Left cardiac atrium (tissue), 4 donors: ENCODE results near the gene COL18A1. TPM values are rescaled to one million over a fixed set of nuclear protein-coding genes. Genes with fewer than 3 reads are reported as not detected.

ENCODE experiments used
- ATAC-seq, 2 donors: fragments of 200-7000 bp; cut with Tn5 transposase; one replicate each; pipeline ENCODE4 v1.9.1; 2020; ENCODE audit warnings: mild to moderate bottlenecking in 2 of 2, moderate library complexity in 2 of 2
- DNase-seq: peaks from one replicate; pipeline ENCODE4 v3.0.0-alpha.2; 2020
- intact Hi-C, 2 donors: fragments of 100-400 bp; cut with DNase I; formaldehyde crosslinking; loops; one replicate each; pipeline versions ENCODE4 v1.14.1 to v1.15.1; 2022 to 2023
- total RNA-seq, 2 donors: library from RNA; stranded (reverse); fragmentation: NEBNext Ultra II Directional; extraction: Animal tissue kit (Norgen Biotek cat#: 25700); gene quantifications; one replicate each; pipeline ENCODE4 v1.2.1, GENCODE V29; 2021
- donor health status: DM: no; HTN: yes; CAD: no.
- donor health status: DM: no; HTN: yes; CAD: no; lungs with severe emphysema.
- donor health status: DM: yes; HTN: yes; CAD: no.
- donor health status: Dilated cardiomyopathy.

COL18A1 gene
- total RNA-seq, 2 donors from 2014 or later, result 53.4 to 104 TPM

DNA sequence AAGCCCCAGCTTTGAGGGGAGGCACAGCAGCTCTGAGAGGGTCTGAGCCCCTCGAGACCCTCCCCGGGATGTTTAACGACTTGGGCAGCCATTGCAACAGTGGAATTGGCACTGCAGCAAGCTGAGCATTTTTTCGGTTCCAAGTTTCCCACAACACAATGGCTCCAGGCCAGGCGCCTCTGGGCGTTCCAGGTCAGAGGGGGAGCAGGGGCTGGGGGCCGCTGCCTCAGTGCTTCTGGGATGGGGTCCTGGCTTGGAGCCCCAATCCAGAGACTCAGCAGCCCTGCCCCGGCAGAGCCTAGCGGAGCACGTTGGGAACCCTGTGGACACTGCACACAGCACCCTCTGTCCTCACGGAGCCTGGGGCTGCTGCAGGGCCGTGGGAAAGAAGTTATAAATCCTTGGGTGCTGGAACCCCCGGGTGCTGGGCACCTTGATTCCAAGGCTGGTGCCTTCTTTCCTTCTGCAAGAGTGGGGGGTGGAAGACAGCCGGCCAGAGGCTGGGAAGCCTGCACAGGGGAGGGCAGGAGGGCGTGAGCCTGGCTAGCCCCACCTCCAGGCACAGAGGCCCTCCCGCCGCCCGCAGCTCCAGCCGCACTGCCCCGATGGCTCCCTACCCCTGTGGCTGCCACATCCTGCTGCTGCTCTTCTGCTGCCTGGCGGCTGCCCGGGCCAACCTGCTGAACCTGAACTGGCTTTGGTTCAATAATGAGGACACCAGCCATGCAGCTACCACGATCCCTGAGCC is 50.1 kb downstream of the COL18A1 start:
- intact Hi-C loops, result loop anchor here in 1 of 2 donors (10.0 kb wide), 1 partner anchor 300 kb away; no protein-coding TSS in a partner anchor
- DNase-seq, result peak; percentile 61
- peak; percentile 82 to 87 for ATAC-seq

DNA sequence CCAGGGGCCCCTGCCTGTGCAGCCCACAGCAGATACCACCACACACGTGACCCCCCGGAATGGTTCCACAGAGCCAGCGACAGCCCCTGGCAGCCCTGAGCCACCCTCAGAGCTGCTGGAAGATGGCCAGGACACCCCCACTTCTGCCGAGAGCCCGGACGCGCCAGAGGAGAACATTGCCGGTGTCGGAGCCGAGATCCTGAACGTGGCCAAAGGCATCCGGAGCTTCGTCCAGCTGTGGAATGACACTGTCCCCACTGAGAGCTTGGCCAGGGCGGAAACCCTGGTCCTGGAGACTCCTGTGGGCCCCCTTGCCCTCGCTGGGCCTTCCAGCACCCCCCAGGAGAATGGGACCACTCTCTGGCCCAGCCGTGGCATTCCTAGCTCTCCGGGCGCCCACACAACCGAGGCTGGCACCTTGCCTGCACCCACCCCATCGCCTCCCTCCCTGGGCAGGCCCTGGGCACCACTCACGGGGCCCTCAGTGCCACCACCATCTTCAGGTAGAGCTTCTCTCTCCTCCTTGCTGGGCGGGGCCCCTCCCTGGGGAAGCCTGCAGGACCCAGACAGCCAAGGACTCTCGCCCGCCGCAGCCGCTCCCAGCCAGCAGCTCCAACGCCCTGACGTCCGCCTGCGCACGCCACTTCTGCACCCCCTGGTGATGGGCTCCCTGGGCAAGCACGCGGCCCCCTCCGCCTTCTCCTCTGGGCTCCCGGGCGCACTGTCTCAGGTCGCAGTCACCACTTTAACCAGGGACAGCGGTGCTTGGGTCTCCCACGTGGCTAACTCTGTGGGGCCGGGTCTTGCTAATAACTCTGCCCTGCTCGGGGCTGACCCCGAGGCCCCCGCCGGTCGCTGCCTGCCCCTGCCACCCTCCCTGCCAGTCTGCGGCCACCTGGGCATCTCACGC is 51.0 kb downstream of the COL18A1 start:
- intact Hi-C loops, result loop anchor here in 1 of 2 donors (10.0 kb wide), 1 partner anchor 301 kb away; no protein-coding TSS in a partner anchor
- DNase-seq, result peak; percentile 39
- ATAC-seq, result peak; percentile 17 to 36

DNA sequence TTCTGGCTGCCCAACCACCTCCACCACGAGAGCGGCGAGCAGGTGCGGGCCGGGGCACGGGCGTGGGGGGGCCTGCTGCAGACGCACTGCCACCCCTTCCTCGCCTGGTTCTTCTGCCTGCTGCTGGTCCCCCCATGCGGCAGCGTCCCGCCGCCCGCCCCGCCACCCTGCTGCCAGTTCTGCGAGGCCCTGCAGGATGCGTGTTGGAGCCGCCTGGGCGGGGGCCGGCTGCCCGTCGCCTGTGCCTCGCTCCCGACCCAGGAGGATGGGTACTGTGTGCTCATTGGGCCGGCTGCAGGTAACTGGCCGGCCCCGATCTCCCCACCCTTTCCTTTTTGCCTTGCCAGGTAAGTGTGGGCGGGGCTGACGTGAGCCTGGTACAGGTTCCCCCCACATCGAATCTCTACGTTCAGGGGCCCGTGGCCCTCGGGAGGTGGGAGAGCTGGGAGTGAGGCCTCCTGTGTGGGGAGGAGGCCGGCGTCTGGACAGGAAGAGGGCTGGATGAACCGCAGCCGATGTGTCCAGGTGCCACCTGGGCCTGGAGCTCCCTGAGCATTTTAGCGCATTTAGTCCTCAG is 51.7 kb downstream of the COL18A1 start:
- DNase-seq, result peak; percentile 16
- intact Hi-C loops, result loop anchor here in 1 of 2 donors (10.0 kb wide), 1 partner anchor 302 kb away; no protein-coding TSS in a partner anchor
- ATAC-seq, result no peak

DNA sequence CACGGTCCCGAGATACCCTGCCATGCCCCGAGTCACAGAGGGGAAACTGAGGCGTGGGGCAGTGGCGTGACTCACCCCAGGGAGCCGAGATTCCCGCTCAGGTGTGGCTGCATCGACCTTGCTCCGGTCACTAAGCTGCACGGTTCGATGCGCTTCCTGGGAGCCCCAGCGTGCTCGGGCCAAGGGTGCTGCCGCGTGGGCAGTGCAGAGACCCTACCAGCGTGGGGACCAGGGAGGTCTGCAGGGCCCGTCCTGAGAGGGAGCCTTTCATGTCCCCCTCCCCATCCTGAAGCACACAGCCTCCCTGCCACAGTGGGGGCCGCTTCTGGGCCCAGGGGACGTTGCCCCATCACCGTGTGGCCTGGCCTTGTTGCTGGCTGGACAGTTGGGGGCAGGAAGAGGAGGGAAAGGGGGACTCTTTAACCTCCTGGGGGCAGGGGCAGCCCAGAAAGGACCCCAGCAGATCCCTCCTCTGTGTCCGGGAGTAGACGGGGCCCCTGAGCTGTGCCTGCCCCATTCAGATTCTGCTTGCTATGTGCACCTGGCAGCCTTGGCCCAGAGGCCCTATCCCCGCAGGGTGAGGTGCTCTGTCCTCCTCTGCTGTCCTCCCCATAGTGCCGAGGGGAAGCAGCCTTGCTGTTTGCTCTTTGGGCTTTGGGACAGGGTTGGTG is 52.3 kb downstream of the COL18A1 start:
- ATAC-seq (no peak), DNase-seq (peak; percentile 11)
- intact Hi-C loops, result loop anchor here in 1 of 2 donors (10.0 kb wide), 1 partner anchor 302 kb away; no protein-coding TSS in a partner anchor

DNA sequence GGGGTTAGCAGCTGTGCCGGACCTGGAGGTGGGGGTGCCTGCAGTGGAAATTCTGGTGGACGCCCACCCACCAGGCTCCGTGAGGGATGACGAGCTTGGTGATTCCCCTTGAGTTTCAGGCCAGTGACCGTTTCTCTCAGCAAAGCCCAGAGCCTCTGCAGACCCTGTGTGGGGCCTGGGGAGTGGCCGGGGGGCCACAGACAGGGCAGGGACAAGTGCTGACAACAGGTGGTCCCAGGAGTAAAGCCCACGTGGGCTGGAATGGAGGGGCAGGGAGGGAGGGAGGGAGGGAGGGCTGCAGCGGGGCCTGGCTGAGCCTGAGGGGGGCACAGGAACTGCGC is 52.8 kb downstream of the COL18A1 start:
- no peak for DNase-seq
- no peak for ATAC-seq
- intact Hi-C loops, result loop anchor here in 1 of 2 donors (10.0 kb wide), 1 partner anchor 303 kb away; no protein-coding TSS in a partner anchor

DNA sequence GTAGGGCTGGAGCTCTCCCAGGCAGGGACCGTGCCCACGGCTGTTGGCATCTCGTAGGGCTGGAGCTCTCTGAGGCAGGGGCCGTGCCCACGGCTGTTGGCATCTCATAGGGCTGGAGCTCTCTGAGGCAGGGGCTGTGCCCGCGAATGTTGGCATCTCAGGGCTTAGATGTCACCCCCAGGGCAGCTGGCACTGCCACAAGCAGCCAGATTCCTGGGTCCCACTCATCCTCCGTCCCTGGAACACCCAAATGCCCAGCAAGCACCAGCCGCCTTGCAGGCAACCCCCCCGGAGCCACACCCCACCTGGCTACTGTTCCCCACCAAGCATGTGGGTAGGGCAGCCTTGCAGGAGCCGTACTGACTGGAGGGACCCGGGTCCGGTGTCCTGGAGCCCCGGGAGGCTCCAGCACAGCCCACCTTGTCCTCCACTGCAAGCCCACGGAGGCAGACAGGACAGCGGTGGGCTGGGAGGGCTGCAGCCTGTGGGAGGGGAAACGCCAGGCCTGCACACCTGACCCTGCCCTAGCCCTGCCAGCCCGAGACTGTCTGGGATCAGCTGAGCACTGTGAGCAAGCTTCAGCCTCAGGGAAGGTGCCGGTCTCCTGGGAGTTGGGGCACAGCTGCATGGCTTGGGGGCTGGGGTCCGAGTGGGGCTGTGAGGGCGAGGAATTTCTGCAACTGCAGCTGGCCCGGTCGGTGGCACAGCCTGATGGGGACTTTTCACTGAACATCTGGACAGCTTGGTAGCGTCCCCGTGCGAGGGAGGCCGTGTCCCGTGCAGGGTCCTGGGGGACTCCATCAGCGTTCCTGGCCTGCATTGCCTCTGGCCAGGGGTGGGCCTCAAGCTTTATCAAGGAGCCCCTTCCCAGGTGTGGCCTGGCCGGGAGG is 53.6 kb downstream of the COL18A1 start:
- ATAC-seq, result no peak
- peak; percentile 21 for DNase-seq
- intact Hi-C loops, result loop anchor here in 1 of 2 donors (10.0 kb wide), 1 partner anchor 304 kb away; no protein-coding TSS in a partner anchor

DNA sequence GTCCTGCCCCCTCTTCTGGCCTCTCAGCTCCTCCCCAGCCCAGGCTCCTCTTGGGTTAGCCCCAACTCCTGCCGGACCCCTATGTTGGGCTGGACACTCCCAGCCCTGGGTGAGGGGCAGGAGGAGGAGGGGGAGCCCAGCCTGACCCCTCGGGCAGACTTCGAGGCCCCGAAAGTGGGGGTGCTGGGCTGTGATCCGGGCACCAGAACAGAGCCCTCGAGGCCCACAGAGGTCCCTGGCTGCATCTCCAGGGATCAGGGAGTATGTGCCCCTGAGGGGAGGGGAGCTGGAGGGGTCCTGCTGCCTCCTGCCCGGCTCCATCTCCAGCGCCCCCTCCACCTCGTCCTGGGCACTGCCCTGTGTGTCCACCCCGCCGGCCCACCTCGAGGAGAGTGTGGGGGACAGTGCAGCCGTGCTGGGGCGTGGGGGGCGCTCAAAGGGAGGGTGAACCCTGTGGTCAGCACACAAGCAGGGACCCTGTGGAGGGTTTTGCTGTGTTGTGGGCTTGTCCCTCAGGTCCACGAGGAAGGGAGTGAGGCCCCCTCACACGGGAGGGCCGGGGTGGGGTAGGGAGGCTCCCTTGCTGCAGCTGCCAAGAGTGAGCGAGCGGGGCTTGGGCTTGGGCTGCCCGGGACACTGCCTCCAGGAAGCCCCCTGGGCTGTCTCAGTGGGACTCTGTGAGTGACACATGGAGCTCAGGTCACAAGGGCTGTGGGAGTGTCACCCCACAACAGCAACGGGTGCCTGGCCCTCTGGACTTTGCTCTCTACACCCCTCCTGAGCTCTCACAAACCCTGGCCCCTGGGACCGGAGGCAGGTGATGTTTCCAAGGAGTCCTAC is 54.4 kb downstream of the COL18A1 start:
- intact Hi-C loops, result loop anchor here in 1 of 2 donors (10.0 kb wide), 1 partner anchor 305 kb away; no protein-coding TSS in a partner anchor
- ATAC-seq (no peak), DNase-seq (peak; percentile 21)

DNA sequence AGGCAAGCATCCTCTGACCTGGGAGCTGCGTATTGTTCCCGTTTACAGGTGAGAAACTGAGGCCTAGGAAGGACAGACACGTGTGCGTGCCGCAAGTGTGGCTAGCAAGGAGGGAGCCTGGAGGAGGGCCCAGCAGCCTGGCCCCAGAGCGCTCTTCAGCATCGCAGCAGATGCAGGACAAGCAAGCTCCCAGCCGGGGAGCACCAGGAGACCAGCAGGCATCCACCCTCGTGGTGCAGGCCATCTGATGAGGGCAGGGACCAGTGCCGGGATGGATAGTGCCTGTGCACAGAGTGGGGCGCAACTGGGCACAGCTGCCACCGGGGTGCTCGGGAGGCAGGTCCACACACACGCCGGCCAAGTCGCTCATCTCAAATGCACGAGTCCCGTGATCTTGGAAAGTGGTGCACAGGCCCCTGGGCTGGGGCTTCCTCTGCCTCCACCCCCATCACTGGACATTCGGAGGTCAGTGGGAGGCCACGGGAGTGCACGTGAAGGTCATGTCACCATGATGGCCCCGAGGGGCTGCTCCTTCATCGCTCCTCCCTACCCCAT is 55.1 kb downstream of the COL18A1 start:
- ATAC-seq, result no peak
- DNase-seq, result peak; percentile 20

DNA sequence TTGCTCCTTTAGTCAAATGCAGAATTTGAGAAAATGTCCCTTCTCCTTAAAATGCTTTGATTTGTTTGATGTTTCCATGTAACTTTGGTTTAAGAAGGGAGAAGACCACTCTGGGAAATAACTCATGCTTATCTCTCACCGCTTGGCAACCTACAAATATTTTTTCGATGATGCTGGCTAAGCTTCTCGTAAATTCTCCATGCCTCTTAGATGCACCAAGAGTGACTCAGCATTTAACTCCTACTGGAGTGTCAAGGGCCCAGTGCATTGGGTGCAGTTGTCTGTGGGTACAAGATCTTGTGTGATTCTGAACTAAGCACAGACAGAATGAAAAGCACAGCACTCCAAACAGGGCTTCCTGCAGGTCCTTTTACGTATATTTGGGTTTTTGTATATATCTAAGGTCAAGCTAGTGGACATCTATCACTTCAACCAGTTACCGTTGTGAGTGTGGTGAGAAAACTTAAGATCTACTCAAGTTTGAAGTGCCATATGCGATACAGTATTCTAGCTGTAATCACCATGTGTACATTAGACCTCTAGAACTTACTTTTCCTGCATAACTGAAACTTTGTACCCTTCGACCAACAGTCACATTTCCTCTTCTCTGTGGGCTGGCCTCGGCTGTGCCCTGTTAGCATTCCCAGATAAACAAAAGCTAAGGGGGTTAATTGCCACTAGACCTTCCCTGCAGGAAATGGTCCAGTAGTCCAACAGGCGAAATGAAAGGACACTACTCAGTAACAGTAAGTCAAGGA is 55.8 kb downstream of the COL18A1 start:
- intact Hi-C loops, result no loop called here
- ATAC-seq (peak in 1 of 2 donors; percentile 12), DNase-seq (no peak)

More for the DNA sequence above, 55.1 kb downstream of the COL18A1 start:
- intact Hi-C loops, result no loop called here

DNA sequence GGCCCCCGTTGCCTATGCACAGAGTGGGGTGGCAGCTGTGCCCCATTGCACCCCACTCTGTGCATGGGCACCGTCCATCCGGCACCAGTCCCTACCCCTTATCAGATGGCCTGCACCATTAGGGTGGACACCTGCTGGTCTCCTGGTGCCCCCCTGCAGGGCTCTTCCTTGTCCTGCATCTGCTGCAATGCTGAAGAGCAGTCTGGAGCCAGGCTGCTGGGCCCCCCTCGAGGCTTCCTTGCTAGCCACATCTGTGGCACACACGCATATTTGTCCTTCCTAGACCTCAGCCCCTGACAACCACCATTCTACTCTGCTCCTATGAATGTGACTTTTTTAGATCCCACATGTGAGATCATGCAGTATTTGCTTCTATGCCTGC is 56.4 kb downstream of the COL18A1 start:
- intact Hi-C loops, result no loop called here
- DNase-seq (no peak), ATAC-seq (no peak)

DNA sequence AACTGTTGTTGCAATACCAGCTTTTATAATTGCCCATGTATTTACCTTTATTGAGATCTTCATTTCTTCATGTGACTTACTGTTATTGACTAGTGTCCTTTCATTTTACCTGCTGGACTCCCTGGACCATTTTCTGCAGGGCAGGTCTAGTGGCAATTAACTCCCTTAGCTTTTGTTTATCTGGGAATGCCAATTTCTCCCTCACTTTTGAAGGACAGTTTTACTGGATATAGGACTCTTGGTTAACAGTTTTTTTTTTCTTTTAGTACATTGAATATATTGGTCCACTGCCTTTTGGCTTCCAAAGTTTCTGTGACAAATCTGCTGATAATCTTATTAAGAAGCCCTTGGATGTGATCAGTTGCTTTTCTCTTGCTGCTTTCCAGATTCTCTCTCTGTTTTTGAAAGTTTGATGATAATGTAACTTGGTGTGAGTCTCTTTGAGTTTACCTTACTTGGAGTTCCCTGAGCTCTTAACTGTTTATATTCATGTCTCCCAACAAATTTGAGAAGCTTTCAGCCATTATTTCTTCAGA is 56.9 kb downstream of the COL18A1 start:
- intact Hi-C loops, result no loop called here
- ATAC-seq (no peak), DNase-seq (no peak)

DNA sequence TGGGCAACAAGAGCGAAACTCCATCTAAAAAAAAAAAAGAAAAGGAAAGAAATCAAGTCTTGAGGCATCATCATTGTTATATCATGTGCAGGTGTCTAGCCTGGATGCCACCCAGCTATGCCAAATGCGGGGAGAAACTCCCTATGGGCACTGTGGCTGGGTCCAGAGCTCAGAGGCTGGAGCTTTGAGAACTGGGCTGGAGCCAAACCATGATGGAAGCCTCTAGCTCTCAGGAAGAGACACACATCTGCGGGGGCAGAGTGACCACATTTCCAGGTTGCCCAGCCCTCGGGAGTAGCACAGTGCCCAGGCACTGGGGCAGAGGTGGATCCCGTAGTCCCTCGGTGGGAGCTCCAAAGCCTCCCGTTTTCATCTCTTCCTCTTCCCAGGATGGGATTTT is 58.9 kb downstream of the COL18A1 start:
- intact Hi-C loops, result no loop called here
- DNase-seq, result peak; percentile 13
- no peak for ATAC-seq

DNA sequence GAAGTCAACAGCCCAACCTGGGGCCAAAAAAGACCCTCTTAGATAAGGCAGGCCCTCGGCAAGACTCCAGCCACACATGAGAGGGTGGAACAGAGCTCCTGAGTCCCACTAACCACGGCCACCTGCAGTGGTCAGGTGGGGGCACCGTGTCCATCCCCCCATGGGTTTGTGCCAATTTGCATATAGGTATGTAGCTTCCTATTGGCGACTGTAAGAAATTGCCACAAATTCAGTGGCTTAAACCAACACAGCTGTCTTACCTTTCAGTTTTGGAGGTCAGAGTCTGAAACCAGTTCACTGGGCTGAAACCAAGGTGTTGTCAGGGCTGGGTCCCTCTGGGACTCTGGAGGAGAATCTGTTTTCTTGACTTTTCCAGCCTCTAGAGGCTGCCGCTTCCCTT is 59.3 kb downstream of the COL18A1 start:
- ATAC-seq (no peak), DNase-seq (peak; percentile 5)
- intact Hi-C loops, result no loop called here

DNA sequence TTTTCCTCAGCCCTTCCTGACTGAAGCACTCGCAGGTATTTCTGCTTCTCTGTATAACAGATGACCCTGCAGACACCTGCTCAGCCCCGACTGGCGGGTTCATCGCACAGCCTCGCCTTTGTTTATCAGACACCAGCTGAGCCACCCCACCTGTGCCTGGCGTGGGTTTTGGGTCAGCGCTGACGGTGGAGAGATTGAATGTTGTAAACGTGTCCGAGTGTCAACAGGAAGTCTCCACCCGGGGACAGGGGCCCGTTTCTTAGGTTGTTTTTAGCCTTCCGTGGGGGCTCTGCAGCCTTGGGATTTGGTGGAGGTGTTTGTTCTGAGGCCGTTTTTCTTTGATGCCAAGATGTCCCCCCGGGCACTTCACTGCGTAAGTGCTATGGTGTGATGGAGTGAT is 60.1 kb downstream of the COL18A1 start:
- DNase-seq, result peak; percentile 14
- no peak for ATAC-seq
- intact Hi-C loops, result no loop called here

DNA sequence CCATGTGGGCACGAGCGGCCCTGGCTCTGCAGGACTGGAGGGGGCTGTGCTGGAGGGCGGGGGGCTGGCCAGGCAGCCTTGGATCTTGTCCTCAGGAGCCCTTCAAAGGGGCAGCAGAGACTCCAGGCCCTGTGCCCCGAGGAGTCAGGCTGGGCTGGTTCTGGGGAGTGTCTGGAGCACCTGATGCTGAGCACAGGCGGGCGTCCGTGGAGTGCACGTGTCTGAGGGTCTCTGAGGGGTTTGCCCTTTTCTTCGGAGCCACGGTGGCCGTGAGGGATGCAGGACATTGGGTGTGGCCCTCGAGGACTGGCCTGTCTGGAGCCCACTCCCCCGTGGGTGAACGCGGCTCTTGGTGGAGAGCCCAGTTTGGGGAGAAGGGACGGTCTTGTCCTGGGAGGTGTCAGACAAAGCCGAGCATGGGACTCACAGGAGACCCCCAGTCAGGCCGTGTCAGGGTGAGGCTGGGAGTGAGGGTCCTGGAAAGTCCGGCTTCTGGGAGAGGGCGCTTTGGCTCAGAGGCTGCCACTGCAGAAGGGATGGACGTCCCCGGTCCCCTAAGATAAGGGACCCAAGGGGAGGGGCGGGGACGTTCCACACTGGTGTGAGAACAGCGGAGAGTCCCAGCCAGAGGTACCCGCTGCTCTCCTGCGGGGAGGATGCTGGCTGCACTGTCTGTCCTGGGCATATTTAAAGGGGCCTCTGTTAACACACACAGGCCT is 60.8 kb downstream of the COL18A1 start:
- intact Hi-C loops, result no loop called here
- DNase-seq, result peak; percentile 22
- no peak for ATAC-seq
